ENCODE data around the gene LRRK1.

Gene LRRK1

DNA sequence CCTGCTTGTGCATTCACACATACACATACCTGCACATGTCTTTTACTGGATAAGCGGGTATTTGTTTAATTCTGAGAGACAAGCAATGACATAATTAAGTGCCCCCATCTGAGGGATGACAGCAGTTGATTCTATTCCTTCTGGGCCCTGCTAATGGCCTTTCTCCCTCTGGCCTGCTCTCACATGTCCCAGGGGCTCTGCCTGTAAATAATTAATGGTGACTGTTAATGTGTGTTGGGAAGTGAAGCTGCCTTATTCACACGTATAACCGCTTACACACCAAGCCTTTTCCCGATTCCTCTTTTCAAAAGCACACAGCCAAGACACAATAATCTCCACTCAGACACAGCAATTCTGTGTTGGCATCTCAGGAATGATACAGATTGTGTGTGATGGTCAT is 47.8 kb downstream of the LRRK1 start:
- TF ChIP-seq, protein P1, sequence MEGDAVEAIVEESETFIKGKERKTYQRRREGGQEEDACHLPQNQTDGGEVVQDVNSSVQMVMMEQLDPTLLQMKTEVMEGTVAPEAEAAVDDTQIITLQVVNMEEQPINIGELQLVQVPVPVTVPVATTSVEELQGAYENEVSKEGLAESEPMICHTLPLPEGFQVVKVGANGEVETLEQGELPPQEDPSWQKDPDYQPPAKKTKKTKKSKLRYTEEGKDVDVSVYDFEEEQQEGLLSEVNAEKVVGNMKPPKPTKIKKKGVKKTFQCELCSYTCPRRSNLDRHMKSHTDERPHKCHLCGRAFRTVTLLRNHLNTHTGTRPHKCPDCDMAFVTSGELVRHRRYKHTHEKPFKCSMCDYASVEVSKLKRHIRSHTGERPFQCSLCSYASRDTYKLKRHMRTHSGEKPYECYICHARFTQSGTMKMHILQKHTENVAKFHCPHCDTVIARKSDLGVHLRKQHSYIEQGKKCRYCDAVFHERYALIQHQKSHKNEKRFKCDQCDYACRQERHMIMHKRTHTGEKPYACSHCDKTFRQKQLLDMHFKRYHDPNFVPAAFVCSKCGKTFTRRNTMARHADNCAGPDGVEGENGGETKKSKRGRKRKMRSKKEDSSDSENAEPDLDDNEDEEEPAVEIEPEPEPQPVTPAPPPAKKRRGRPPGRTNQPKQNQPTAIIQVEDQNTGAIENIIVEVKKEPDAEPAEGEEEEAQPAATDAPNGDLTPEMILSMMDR (IDR thresholded peaks at IDR 0.05; ENCODE audit: unreplicated experiment in 3 of 3) = no peak
- Mint-ChIP-seq H3K4me3 (no peak overlapping the region), H3K9me3 (peaks cover 10% of the 10 kb centered on the region), H3K4me1 (no peaks in the 10 kb centered on the region), H3K27me3 (ENCODE audit: low read depth) (peaks cover 42% of the 10 kb centered on the region), H3K36me3 (ENCODE audit: low read depth) (no peaks in the 10 kb centered on the region), H3K27ac (peak overlapping the region in 2 of 3 experiments; percentile 9 to 72)

GRCh38 chr15:100968050-100968966 is 49.2 kb downstream of the LRRK1 start:
- TF ChIP-seq, protein P1 (IDR thresholded peaks at IDR 0.05; ENCODE audit: unreplicated experiment in 3 of 3) = no peak
- Mint-ChIP-seq H3K27me3 (ENCODE audit: low read depth) (peaks cover 55% of the 10 kb centered on the region), H3K27ac (no peak overlapping the region), H3K9me3 (peaks cover 12% of the 10 kb centered on the region), H3K4me1 (no peaks in the 10 kb centered on the region), H3K36me3 (ENCODE audit: low read depth) (no peaks in the 10 kb centered on the region), H3K4me3 (no peak overlapping the region)

GRCh38 chr15:100972975-100973350 is 53.8 kb downstream of the LRRK1 start:
- Mint-ChIP-seq H3K27ac (no peak overlapping the region), H3K27me3 (ENCODE audit: low read depth) (peaks cover 96% of the 10 kb centered on the region), H3K4me3 (peak overlapping the region; percentile 64 to 73 (median 69)), H3K36me3 (ENCODE audit: low read depth) (no peaks in the 10 kb centered on the region), H3K4me1 (no peaks in the 10 kb centered on the region), H3K9me3 (peaks cover 20% of the 10 kb centered on the region)
- TF ChIP-seq, protein P1 (IDR thresholded peaks at IDR 0.05; ENCODE audit: unreplicated experiment in 3 of 3) = no peak

- H3K27ac Mint-ChIP-seq = no peak overlapping the region
- H3K4me1 Mint-ChIP-seq = no peaks in the 10 kb centered on the region
- peaks cover 20% of the 10 kb centered on the region for H3K9me3 Mint-ChIP-seq
- peak overlapping the region; percentile 27 to 61 (median 28) for H3K4me3 Mint-ChIP-seq
- H3K27me3 Mint-ChIP-seq (ENCODE audit: low read depth) = peaks cover 96% of the 10 kb centered on the region
- H3K36me3 Mint-ChIP-seq (ENCODE audit: low read depth) = no peaks in the 10 kb centered on the region
- TF ChIP-seq, protein P1 (IDR thresholded peaks at IDR 0.05; ENCODE audit: unreplicated experiment in 3 of 3) = no peak
These were observed 54.4 kb downstream of the LRRK1 start for GRCh38 chr15:100973351-100974111.

- Mint-ChIP-seq H3K9me3 (peaks cover 22% of the 10 kb centered on the region), H3K4me3 (no peak overlapping the region), H3K27me3 (ENCODE audit: low read depth) (peaks cover 89% of the 10 kb centered on the region), H3K4me1 (no peaks in the 10 kb centered on the region), H3K27ac (no peak overlapping the region), H3K36me3 (ENCODE audit: low read depth) (no peaks in the 10 kb centered on the region)
- TF ChIP-seq, protein P1 (IDR thresholded peaks at IDR 0.05; ENCODE audit: unreplicated experiment in 3 of 3) = no peak
These were observed 55.9 kb downstream of the LRRK1 start for GRCh38 chr15:100975043-100975442.
